NCI-H446 treated with DMSO at 0.1 percent for 48 hours (cell line): ENCODE data around the gene RBP7.
"Not testable (repeated sequence)": the region's sequence is repeated elsewhere in the genome, so short reads cannot be mapped to it uniquely, and the experiment has no call there.

Experiments used
- DNase-seq: peaks from one replicate; lab custom pipeline; 2025; lab: John Stamatoyannopoulos, UW

Gene RBP7

DNA sequence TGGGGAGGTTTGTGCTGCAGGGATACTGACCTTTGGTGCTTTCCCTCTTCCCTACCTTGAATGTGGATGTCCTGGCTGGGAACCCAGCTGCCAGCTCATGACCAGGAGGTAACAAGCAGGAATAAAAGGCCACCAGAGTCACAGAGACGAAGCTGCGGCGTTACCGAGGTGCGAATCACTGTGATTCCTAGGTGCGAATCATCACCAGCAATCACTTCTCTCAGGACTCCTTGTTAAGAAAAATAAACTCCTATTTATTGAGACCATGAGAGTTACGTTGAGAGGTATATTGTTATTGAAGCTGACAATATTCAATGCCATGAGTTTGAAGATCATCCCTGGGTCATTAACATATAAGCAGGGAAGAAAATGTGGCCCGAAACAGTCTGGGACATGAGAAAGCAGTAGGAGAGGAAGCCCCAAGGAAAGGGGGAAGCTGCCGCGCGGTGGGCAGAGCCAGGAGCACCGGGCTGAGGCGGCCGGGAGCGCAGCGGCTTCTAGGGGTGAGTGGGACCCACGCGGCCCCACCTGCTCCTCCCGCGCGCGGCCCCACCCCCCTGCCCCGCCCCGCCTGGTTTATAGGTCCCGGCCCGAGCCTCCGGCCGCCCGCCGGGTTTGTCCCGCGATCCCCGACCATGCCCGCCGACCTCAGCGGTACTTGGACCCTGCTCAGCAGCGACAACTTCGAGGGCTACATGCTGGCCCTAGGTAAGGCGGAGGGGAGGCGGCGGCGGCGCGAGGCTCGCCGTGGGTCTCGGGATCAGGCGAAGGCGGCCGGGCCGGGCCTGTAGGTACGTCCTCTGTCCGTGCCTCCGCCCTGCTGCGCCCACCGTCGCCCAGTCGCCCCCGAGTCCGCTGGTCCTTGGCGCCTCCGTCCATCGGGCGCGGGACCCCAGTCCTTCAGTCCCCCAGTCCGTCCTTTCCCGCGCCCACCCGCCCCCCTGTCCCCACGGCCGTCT, at the start of gene RBP7:
Gene RBP7, plus strand, starts transcription at position 605 of the 959 bp plus-strand sequence. Its CDS starts 31 bp downstream, at position 636.
- no peak for DNase-seq

DNA sequence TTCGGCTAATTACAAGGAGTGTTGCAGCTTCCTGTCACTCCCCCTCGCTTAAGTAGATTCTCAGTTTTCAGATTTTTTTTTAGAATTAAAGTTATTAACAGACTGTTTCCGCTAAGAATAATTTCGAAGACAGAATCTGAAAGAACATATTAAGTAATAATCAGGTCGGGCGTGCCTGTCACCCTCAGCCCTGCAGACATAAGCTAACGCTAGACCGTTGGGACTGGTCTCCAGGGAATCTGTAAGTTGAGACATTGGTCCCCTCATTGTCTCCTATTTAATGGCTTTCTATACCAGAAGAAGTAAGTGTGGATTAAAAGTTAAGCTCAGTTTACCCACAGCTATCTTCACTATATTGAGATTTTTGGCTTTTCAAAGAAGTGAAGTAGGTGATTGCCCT, 39.3 kb upstream of the RBP7 start:
- DNase-seq: no peak

DNA sequence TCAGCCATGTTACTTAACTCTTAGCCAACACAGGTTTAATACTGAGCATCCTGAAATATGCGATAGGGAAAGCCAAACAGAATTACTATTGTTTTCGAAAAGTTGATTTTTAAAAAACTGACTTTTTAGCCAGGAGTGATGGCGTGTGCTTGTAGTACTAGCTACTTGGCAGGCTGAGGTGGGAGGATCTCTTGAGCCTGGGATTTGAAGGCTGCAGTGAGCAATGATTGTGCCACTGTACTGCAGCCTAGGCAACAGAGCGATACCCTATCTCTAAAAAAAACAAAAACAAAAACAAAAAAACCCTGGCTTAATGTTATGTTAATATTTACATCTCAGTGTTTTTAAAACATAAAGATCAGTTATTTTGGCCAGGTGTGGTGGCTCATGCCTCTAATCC, 37.0 kb upstream of the RBP7 start:
- no peak for DNase-seq

DNA sequence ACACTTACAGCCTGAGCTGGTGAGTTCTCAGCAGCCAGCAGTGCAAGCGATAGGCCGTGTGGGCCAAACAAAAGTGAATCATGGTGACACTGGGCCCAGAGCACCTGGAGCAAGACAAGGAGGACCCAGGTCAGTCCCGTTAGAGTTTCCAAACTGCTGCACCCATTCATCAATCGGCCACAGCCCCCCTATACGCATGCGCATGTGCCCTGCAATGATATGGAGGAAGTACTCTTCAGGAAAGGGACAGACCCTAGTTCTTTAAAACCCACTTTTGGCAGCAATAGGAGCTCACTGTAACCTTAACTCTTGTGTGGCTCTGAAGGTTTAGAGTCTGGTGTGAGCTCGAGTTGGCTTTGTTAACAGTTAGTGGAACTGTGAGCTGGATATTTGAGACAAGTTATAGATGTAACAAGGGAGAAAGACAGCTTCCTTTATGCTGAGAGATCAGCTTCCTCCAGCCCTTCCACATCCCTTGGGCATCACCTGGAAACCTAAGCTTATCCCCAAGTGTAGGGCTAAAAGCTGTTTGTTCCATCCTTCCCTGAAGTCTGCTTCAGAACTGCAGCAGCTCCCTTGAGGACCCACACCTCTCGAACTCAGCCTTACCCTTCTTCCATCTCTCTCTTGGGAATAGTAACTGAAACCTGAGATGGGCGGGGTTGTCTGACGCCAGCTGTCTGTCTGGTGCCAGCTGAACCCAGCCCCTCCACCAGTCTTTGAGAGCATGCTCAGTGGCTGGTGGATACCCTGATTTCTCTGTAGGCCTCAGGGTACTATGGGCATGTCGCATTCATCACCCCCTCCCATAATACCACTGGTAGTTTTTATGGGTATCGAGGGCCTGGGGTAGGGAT, 36.1 kb upstream of the RBP7 start:
- no peak for DNase-seq

DNA sequence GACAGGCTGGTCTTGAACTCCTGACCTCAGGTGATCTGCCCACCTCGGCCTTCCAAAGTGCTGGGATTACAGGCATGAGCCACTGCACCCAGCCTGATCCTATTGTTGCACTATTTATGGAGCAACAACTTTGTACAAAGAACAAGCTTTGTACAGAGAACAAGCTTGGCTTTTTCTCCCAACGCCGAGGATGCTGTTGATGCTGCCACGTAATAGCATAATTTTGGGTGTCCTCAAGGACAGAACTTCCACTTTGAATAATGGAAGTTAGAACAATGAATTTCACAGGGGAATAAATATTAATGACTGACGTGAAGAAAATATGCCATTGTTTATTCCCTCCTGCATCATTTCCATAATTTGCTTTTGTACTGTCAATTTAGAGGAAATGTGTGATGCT, 12.8 kb upstream of the RBP7 start:
- no peak for DNase-seq

DNA sequence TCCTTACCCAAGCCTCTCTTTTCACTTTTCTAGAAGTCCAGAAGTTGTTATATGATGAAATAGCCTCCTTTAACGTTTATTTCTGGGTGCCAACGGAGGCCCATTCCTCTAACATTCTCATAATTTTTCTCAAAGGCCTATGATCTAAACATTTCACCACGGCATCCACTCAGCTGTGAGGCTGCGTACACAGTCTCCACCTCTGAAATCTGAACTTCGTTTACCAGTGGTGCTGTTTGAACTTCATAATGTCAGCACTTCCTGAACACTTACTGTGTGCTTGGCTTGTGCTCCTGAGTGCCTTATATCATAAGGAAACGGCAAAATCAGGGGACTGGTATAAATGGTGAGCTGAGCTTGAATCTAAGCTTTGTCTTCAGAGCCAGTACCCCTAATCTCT, 12.0 kb upstream of the RBP7 start:
- DNase-seq: no peak

DNA sequence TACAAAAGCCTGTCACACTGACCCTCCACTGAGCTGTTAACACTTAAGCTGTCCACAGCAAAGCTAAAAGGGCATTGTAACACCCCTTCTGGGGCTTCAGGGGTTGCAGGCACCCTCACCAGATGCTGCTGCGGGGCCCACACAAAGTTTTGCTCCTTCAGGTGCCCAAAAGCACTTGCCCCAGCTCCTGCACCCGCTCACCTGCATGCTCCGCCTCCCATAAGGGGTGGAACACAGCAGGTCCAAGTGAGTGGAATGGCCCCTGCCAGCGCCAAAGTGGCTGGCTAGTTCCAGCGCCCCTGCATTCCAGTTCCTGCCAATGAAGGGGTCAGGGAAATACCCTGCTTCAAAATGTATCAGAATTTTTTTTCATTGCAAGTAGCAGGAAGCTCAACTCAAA, 7.3 kb upstream of the RBP7 start:
- no peak for DNase-seq

DNA sequence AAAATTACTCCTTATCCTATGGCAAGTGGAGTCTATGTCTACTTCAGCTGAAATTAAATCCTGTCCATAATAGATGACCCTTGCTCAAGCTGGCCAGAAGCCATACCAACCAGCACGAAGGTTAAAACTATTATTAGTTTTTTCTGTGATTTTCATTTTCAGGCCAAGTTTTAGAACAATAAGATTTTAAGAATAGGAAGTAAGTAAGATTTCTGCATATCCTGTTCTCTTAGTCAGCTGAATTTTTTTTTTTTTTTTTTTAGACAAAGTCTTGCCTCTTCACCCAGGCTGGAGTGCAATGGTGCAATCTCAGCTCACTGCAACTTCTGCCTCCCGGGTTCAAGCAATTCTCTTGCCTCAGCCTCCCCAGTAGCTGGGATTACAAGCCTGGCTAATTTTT, 6.1 kb upstream of the RBP7 start:
- no peak for DNase-seq

DNA sequence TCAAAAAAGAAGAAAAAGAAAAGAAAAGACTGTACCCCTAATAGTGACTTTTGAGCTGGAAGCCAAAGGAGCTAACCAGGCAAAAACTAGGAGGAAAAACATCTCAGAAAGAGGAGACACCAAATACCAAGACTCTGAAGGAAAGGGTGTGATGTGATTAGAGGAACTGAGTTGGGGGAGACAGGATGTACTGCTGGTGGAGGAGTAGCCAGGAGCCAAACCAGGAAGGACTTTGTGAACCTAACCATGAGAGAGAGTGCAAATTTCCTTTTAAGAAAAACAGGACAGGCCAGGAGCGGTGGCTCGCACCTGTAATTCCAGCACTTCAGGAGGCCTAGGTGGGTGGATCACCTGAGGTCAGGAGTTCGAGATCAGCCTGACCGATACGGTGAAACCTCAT, 4.1 kb upstream of the RBP7 start:
- no peak for DNase-seq

DNA sequence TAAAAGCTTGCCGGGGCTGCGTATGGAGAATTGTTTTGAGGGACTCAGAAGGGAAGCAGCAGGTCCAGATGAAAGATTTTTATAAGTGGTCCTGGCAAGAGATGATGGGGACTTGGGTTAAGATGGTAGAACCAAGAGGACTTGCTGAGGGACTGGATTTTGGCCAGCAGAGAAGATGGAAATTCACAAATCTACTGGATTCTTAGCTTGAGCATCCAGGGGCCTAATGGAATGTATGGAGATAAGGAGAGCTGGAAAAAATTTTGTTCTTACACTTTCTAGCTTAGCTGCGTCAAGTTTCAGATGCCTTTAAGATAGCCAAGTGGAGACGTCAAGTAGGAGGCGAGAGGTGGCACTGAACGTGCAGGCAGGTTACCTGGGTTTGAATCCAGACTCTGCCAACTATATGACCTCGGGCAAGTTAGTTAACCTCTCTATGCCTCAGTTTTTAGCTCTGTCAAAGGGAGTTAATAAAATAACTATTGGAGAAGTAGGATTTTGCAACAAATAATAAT, 3.4 kb upstream of the RBP7 start:
- no peak for DNase-seq

DNA sequence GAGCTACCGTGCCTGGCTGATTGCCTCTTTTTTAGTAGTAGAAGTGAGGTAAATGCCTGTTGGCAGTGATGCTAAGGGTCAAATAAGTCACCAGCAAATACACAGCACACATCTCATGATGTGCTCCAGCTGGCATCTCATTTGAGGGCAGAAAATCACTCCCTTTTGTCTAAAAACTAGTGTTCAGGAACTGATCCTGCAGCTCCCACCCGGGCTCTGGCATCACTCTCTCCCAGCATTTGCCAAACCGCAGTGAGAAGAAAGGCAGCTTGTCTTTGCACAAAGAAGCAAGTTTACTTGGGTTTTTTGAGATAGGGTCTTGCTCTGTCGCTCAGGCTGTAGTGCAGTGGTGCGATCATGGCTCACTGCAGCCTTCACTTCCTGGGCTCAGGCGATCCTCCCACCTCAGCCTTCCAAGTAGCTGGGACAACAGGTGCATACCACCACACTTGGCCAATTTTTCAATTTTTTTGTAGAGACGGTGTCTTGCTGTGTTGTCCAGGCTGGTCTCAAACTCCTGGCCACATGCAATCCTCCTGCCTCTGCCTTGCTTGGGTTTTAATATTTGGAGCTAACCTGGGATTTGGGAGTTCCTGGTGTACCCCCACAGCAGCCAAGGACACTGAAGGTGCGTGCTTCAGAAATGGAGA, 4.1 kb downstream of the RBP7 start:
- no peak for DNase-seq

DNA sequence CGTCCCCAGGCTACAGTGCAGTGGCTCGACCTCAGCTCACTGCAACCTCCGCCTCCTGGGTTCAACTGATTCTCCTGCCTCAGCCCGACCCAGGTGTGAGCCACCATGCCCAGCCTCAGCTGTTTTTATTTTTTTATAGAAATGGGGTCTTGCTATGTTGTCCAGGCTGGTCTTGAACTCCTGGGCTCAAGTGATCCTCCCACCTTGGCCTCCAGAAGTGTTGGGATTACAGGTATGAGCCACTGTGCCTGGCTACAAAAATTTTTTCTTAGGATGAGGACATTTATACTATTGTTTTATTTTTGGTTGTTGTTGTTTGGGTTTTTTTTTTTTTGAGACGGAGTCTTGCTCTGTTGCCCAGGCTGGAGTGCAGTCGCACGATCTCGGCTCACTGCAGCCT, 8.2 kb downstream of the RBP7 start:
- DNase-seq: not testable (repeated sequence)

DNA sequence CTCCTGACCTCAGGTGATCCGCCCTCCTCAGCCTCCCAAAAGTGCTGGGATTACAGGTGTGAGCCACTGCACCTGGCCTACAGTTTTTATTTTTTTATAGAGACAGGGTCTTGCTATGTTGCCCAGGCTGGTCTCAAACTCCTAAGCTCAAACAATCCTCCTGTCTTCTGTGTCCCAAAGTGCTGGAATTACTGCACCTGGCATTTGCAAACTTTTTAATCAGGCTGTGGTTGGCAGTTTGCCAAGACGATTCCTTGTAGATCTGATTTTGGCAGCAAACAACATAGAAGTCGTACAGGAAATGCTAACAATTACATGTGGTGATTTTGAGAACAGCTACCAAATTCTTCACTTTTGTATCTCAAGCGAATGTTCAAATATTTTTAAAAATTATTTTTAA, 10.1 kb downstream of the RBP7 start:
- DNase-seq: no peak

DNA sequence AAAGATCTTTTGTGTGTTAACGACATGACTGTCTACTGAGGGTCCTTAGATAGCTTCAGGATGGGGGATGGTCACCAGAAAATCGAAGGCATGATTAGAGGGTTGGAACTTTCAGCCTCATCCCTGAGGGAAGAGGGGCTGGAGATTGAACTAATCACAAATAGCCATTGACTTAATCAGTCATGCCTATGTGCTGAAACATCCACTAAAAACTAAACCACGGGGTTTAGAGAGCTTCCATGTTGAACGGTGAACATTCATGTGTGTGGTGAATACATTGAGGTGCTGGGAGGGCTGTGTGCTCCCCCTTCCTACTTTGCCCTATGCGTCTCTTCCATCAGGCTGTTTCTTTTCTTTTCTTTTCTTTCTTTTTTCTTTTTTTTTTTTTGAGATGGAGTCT, 17.0 kb downstream of the RBP7 start:
- DNase-seq: no peak

DNA sequence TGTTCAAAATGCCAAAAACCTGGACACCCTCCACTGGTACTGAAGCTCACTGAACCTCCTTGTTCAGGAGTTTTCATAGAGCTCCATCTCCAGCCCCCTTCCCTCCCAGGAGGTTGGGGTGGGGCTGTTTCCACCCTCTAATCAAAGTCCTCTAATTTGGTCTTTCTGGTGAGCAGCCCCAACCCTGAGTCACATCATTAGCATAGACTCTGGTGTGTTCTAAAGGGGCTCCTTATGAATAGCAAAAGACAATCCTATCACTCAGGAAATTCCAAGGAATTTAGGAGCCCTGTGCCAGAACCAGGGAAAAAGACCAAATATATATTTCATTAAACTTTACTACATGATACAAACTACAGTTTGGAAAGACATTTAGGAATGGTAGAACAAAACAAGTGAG, 22.5 kb downstream of the RBP7 start:
- no peak for DNase-seq

DNA sequence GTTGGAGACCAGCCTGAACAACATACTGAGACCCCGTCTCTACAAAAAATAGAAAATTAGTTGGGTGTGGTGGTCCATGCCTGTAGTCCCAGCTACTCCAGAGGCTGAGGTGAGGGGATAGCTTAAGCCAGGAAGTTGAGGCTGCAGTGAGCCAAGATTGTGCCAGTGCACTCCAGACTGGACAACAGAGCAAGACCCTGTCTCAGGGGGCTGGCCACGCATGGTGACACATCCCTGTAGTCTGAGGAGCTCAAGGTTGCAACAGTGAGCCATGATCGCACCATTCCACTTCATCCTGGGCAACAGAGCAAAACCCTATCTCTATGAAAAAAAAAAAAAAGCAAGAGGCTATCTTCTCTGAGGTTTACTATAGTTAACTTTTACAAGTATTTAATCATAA, 23.1 kb downstream of the RBP7 start:
- DNase-seq: no peak

DNA sequence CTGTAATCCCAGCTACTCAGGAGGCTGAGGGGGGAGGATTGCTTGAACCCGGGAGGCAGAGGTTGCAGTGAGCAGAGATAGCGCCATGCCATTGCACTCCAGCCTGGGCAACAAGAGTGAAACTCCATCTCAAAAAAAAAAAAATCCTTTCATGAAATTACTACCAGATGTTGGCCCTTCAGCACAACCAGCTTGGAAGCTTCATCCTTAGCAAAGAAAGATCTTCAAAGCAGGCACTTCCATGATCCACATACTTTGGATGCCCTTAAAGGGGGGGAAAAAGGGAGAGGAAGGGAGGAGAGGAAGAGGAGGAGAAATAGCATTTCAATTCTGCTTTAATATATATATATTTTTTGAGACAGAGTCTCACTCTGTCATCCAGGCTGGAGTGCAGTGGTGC, 23.6 kb downstream of the RBP7 start:
- DNase-seq: not testable (repeated sequence)

DNA sequence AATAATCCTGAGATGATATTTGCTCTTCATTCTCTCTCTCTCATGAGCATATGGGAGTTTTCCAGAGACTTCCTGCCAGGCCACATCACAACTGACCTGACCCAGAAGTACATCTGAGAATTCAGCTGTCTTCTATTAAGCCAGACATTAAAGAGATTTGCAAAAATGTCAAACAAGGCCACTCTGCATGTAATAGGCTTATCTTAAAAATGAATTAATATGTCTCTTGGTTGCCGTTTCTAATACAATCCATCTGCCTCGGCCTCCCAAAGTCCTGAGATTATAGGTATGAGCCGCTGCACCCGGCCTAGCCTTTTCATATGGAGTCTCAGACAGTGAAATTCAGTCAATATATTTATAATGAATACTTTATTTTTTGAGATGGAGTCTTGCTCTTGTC, 25.0 kb downstream of the RBP7 start:
- not testable (repeated sequence) for DNase-seq

DNA sequence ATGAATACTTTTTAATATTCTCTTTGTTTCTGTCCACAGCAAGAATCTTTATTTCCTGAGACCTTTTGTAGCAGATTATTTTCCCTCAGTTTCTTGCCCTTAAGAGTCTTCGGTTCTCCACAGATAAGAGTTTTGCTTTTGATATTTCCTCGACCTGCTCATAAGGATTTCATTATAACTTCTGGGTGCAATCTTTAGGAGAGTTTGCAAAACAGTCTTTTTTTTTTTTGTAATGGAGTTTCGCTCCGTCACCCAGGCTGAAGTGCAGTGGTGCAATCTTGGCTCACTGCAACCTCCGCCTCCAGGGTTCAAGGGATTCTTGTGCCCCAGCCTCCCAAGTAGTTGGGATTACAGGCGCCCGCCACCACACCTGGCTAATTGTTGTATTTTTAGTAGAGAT, 25.6 kb downstream of the RBP7 start:
- no peak for DNase-seq

DNA sequence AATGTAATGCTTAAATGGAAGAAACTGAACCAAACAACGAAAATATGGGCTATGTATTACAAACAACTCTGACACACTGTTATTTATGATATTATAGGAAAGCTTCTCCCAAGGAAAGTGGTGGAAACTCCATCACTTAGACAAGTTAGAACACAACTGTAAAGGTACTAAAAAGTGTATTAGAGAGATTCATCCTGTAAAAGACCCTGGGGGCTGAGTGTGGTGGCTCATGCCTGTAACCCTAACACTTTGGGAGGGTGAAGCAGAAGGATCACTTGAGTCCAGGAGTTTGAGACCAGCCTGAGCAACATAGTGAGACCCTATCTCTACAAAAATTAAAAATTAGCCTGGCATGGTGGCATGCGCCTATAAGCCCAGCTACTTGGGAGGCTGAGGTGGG, 28.3 kb downstream of the RBP7 start:
- DNase-seq: no peak

DNA sequence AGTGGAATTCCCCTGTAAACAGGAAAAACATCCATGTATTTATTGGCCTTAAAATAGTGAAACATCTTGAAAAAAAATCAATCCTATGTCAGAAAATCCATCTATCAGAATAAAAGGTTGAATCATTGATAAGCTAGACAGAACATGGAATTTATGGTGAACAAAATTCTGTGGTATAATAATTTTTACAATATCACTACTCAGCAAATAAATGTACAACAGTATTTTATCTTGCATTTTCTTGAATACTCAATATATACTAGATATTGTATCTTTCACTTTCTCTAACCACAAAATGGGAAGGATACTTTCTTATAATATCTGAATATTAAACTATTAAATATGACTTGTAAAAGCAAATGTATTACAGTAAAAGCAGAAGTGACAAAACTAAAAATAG, 30.0 kb downstream of the RBP7 start:
- DNase-seq: no peak

DNA sequence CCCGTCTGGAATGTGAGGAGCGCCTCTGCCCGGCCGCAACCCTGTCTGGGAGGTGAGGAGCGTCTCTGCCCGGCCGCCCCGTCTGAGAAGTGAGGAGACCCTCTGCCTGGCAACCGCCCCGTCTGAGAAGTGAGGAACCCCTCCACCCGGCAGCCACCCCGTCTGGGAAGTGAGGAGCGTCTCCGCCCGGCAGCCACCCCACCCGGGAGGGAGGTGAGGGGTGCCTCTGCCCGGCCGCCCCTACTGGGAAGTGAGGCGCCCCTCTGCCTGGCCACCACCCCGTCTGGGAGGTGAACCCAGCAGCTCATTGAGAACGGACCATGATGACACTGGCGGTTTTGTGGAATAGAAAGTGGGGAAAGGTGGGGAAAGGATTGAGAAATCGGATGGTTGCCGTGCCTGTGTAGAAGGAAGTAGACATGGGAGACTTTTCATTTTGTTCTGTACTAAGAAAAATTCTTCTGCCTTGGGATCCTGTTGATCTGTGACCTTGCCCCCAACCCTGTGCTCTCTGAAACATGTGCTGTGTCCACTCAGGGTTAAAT, 32.0 kb downstream of the RBP7 start:
- not testable (repeated sequence) for DNase-seq
